ENCODE data around the gene MSS51.

Gene MSS51

GRCh38 chr10:73433538-73433867 lies at the start of gene MSS51:
MSS51 (minus strand) TSS chr10:73433561; CDS start chr10:73428284, 5,277 bp downstream.
- DNase-seq: peak in 1 of 2 donors; percentile 24

GRCh38 chr10:73480158-73480557 lies 46.8 kb upstream of the MSS51 start:
- DNase-seq: no peak

- no peak for DNase-seq
These were observed 45.3 kb upstream of the MSS51 start for GRCh38 chr10:73478636-73479035.

- no peak for DNase-seq
These were observed 37.9 kb upstream of the MSS51 start for GRCh38 chr10:73471226-73471625.

- DNase-seq: no peak
These were observed 36.2 kb upstream of the MSS51 start for GRCh38 chr10:73469579-73469978.

- DNase-seq: no peak
These were observed 33.8 kb upstream of the MSS51 start for GRCh38 chr10:73467206-73467605.

- DNase-seq: no peak
These were observed 32.8 kb upstream of the MSS51 start for GRCh38 chr10:73465978-73466726.

GRCh38 chr10:73460897-73461296 lies 27.5 kb upstream of the MSS51 start:
- no peak for DNase-seq

GRCh38 chr10:73459683-73460314 lies 26.4 kb upstream of the MSS51 start:
- DNase-seq: no peak

- DNase-seq: no peak
These were observed 23.0 kb upstream of the MSS51 start for GRCh38 chr10:73456187-73456890.

GRCh38 chr10:73449113-73449512 lies 15.8 kb upstream of the MSS51 start:
- DNase-seq: no peak

- no peak for DNase-seq
These were observed 15.0 kb upstream of the MSS51 start for GRCh38 chr10:73448384-73448783.

- no peak for DNase-seq
These were observed 13.6 kb upstream of the MSS51 start for GRCh38 chr10:73446926-73447325.

GRCh38 chr10:73444457-73444856 lies 11.1 kb upstream of the MSS51 start:
- no peak for DNase-seq

- DNase-seq: no peak
These were observed 6.4 kb upstream of the MSS51 start for GRCh38 chr10:73439605-73440312.

GRCh38 chr10:73439055-73439454 lies 5.7 kb upstream of the MSS51 start:
- no peak for DNase-seq

GRCh38 chr10:73432646-73433537 lies 469 bp downstream of the MSS51 start:
- no peak for DNase-seq

- DNase-seq: no peak
These were observed 7.0 kb downstream of the MSS51 start for GRCh38 chr10:73426318-73426717.

- no peak for DNase-seq
These were observed 8.9 kb downstream of the MSS51 start for GRCh38 chr10:73424478-73424877.

- no peak for DNase-seq
These were observed 10.1 kb downstream of the MSS51 start for GRCh38 chr10:73423309-73423708.

GRCh38 chr10:73416571-73416970 lies 16.8 kb downstream of the MSS51 start:
- DNase-seq: no peak

GRCh38 chr10:73414230-73414945 lies 19.0 kb downstream of the MSS51 start:
- DNase-seq: no peak
